HUES48 (cell line): Measurements from ENCODE around the gene CREB3L4.
"Not testable (repeated sequence)": the region's sequence is repeated elsewhere in the genome, so short reads cannot be mapped to it uniquely, and the experiment has no call there.

Experiments used
- H3K27ac ChIP-seq: one replicate; pipeline ENCODE4 v1.7.0; 2013; ENCODE audit warnings: low read depth, low read length, inconsistent platforms
- H3K27me3 ChIP-seq: 2 replicates; pipeline ENCODE4 v1.6.1; 2013; ENCODE audit warnings: mild to moderate bottlenecking, low read length; ENCODE audit not compliant: control insufficient read depth, insufficient read depth
- H3K36me3 ChIP-seq: 2 replicates; pipeline ENCODE4 v1.6.1; 2013; ENCODE audit warnings: low read length; ENCODE audit not compliant: control insufficient read depth, insufficient read depth
- H3K4me1 ChIP-seq: 2 replicates; pipeline ENCODE4 v1.6.1; 2013; ENCODE audit warnings: mild to moderate bottlenecking, low read length; ENCODE audit not compliant: control insufficient read depth, insufficient read depth
- H3K4me3 ChIP-seq: 2 replicates; pipeline ENCODE4 v1.5.1; 2013; ENCODE audit warnings: mild to moderate bottlenecking, low read depth, low read length
- H3K9ac ChIP-seq: 2 replicates; pipeline ENCODE4 v1.6.1; 2013; ENCODE audit warnings: mild to moderate bottlenecking, low read depth, low read length, moderate library complexity
- H3K9me3 ChIP-seq: 2 replicates; pipeline ENCODE4 v1.6.1; 2013; ENCODE audit warnings: low read length; ENCODE audit not compliant: control insufficient read depth, insufficient read depth

Gene CREB3L4

GRCh38 chr1:153977250-153978240 lies 9.8 kb downstream of the CREB3L4 start, which contains the start of gene JTB:
Gene JTB (minus strand): TSS chr1:153977674. CDS start chr1:153977252, 422 bp downstream.
- peaks cover 57% of the 10 kb centered on the region for H3K36me3 ChIP-seq
- no peaks in the 10 kb centered on the region for H3K27me3 ChIP-seq
- peak within 1 kb of the TSS; percentile 96 for H3K4me3 ChIP-seq
- H3K4me1 ChIP-seq: peaks cover 4% of the 10 kb centered on the region; the same call in 1 of the 2 replicates
- peak within 1 kb of the TSS; percentile 95 for H3K27ac ChIP-seq
- H3K9me3 ChIP-seq: no peaks in the 10 kb centered on the region
- peak within 1 kb of the TSS; percentile 89 for H3K9ac ChIP-seq

GRCh38 chr1:153978274-153978909 lies 10.7 kb downstream of the CREB3L4 start:
- peaks cover 55% of the 10 kb centered on the region for H3K36me3 ChIP-seq
- H3K9ac ChIP-seq: no peak overlapping the region
- no peaks in the 10 kb centered on the region for H3K9me3 ChIP-seq
- H3K4me1 ChIP-seq: peaks cover 4% of the 10 kb centered on the region; the same call in 1 of the 2 replicates
- peak overlapping the region; percentile 95 for H3K27ac ChIP-seq
- H3K27me3 ChIP-seq: no peaks in the 10 kb centered on the region
- H3K4me3 ChIP-seq: peak overlapping the region; percentile 96

- not testable (repeated sequence) for H3K9ac ChIP-seq, H3K9me3 ChIP-seq, H3K27ac ChIP-seq, H3K4me3 ChIP-seq, H3K4me1 ChIP-seq, H3K27me3 ChIP-seq
- peaks cover 51% of the 10 kb centered on the region for H3K36me3 ChIP-seq
These were observed 11.4 kb downstream of the CREB3L4 start for GRCh38 chr1:153979091-153979490.

GRCh38 chr1:153981735-153982134 lies 14.0 kb downstream of the CREB3L4 start:
- not testable (repeated sequence) for H3K9ac ChIP-seq, H3K4me3 ChIP-seq, H3K27me3 ChIP-seq, H3K4me1 ChIP-seq, H3K9me3 ChIP-seq, H3K27ac ChIP-seq
- H3K36me3 ChIP-seq: peaks cover 35% of the 10 kb centered on the region

- no peaks in the 10 kb centered on the region for H3K9me3 ChIP-seq
- H3K9ac ChIP-seq: no peak overlapping the region
- peak overlapping the region; percentile 89 for H3K27ac ChIP-seq
- H3K36me3 ChIP-seq: peaks cover 30% of the 10 kb centered on the region
- peak overlapping the region; percentile 91 for H3K4me3 ChIP-seq
- no peaks in the 10 kb centered on the region for H3K27me3 ChIP-seq
- peaks cover 10% of the 10 kb centered on the region; the same call in 1 of the 2 replicates for H3K4me1 ChIP-seq
These were observed 16.6 kb downstream of the CREB3L4 start for GRCh38 chr1:153984123-153984894.

- no peaks in the 10 kb centered on the region for H3K9me3 ChIP-seq
- H3K36me3 ChIP-seq: peaks cover 30% of the 10 kb centered on the region
- peaks cover 10% of the 10 kb centered on the region; the same call in 1 of the 2 replicates for H3K4me1 ChIP-seq
- peak overlapping the region; percentile 82 for H3K9ac ChIP-seq
- H3K4me3 ChIP-seq: peak overlapping the region; percentile 91
- H3K27me3 ChIP-seq: no peaks in the 10 kb centered on the region
- H3K27ac ChIP-seq: peak overlapping the region; percentile 89
These were observed 17.7 kb downstream of the CREB3L4 start for GRCh38 chr1:153985341-153985912.

GRCh38 chr1:153985941-153986761 lies 18.4 kb downstream of the CREB3L4 start, which contains the start of gene RAB13:
Gene RAB13 (minus strand): TSS chr1:153986339. CDS start chr1:153986236, 103 bp downstream.
- peaks cover 10% of the 10 kb centered on the region; the same call in 1 of the 2 replicates for H3K4me1 ChIP-seq
- no peaks in the 10 kb centered on the region for H3K9me3 ChIP-seq
- H3K27me3 ChIP-seq: no peaks in the 10 kb centered on the region
- H3K27ac ChIP-seq: peak within 1 kb of the TSS; percentile 89
- H3K36me3 ChIP-seq: peaks cover 28% of the 10 kb centered on the region
- H3K9ac ChIP-seq: peak within 1 kb of the TSS; percentile 82
- peak within 1 kb of the TSS; percentile 91 for H3K4me3 ChIP-seq

GRCh38 chr1:153987621-153988020 lies 19.9 kb downstream of the CREB3L4 start:
- Histone ChIP-seq H3K9me3 (no peaks in the 10 kb centered on the region), H3K27ac (no peak overlapping the region), H3K4me3 (no peak overlapping the region), H3K9ac (no peak overlapping the region), H3K4me1 (peaks cover 17% of the 10 kb centered on the region), H3K36me3 (peaks cover 28% of the 10 kb centered on the region), H3K27me3 (no peaks in the 10 kb centered on the region)

- Histone ChIP-seq H3K27me3 (no peaks in the 10 kb centered on the region), H3K4me1 (peaks cover 13% of the 10 kb centered on the region), H3K36me3 (peaks cover 45% of the 10 kb centered on the region), H3K9me3 (no peaks in the 10 kb centered on the region), H3K4me3 (peak within 1 kb of the TSS; percentile 88), H3K9ac (peak within 1 kb of the TSS; percentile 99), H3K27ac (peak within 1 kb of the TSS; percentile 98)
These were observed 22.9 kb downstream of the CREB3L4 start, which contains the start of gene RPS27 for GRCh38 chr1:153990468-153991150. Gene RPS27 (plus strand): TSS chr1:153990762. CDS start chr1:153990797, 35 bp downstream.
